ENCODE measurements around the gene AFF3. TPM values are rescaled to one million over a fixed set of nuclear protein-coding genes. Genes with fewer than 3 reads are reported as not detected.

The AFF3 gene
- total and polyA plus RNA-seq, 8 donors: 16.4 to 42.0 (median 21.4) TPM

DNA sequence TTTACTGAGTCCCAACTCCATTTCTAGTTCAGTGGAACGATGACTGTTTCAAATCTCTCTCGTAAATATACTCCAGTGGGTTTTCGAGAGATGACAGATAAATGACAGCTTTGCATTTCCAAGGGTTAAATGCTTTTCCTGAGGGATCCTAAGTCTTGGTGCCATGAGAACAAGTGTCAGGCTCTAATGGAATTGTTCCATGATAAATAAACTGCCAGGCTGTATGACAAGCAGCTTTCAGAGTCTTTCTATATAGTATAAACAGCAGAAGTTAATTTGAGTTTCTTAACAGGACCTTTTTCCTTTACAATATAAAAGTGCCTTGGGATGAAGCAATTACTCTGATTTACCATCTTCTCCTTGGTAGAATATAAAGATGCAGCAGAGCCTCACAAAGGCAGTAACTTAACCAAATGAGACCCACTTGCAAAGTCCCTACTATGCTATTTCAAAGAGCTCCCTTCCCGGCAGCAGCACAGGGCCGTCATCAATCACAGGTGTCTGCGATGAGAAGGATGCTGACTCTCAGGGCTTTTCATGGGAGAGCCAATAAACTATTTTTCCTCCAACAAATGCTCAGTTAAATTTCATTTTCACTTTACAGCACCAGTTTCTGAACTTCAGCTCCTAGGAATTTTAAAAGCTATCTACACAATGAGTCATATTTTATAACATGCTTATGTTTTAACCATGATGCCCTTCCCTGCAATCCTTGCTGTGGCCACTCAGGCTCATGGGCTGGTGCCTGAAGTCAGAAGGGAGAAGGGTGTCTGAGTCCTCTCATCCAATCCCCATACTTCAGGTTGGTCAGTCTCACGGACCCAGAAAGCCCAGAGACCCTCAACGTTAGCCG, 123.8 kb downstream of the AFF3 start:
- intact Hi-C loops (cut with DNase I): no loop called here
- TF ChIP-seq, protein P1, sequence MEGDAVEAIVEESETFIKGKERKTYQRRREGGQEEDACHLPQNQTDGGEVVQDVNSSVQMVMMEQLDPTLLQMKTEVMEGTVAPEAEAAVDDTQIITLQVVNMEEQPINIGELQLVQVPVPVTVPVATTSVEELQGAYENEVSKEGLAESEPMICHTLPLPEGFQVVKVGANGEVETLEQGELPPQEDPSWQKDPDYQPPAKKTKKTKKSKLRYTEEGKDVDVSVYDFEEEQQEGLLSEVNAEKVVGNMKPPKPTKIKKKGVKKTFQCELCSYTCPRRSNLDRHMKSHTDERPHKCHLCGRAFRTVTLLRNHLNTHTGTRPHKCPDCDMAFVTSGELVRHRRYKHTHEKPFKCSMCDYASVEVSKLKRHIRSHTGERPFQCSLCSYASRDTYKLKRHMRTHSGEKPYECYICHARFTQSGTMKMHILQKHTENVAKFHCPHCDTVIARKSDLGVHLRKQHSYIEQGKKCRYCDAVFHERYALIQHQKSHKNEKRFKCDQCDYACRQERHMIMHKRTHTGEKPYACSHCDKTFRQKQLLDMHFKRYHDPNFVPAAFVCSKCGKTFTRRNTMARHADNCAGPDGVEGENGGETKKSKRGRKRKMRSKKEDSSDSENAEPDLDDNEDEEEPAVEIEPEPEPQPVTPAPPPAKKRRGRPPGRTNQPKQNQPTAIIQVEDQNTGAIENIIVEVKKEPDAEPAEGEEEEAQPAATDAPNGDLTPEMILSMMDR (IDR thresholded peaks at IDR 0.05): no peak
- Histone ChIP-seq H3K36me3 (no peaks in the 10 kb centered on the region), H3K27me3 (no peaks in the 10 kb centered on the region), H3K27ac (no peak overlapping the region), H3K9me3 (no peaks in the 10 kb centered on the region), H3K4me1 (no peaks in the 10 kb centered on the region), H3K4me3 (no peak overlapping the region)
- ATAC-seq (peak; percentile 53), DNase-seq (no peak)

DNA sequence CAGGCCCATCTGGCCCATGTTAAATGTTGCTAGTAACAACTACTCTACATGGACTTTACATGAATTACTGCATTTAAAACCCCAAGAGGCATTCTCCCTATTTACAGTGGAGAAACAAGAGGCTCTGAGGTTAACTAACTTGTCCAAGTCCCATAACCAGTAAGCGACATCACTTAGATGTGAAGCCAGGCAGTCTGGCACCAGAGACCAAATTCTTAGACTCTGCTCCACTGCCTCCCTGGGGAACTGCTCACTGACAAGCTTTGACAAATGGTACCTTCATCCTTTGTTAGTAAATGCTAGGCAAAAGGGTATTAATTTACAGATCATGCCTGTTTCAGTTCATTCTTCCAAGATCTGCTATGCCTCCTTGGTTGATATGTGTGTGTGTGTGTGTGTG, 124.8 kb downstream of the AFF3 start:
- no peak overlapping the region for H3K27ac ChIP-seq
- intact Hi-C loops (cut with DNase I): no loop called here
- no peak for DNase-seq
- H3K4me1 ChIP-seq: no peaks in the 10 kb centered on the region
- no peaks in the 10 kb centered on the region for H3K9me3 ChIP-seq
- no peaks in the 10 kb centered on the region for H3K27me3 ChIP-seq
- TF ChIP-seq, protein P1 (IDR thresholded peaks at IDR 0.05): no peak
- ATAC-seq: no peak
- no peak overlapping the region for H3K4me3 ChIP-seq
- H3K36me3 ChIP-seq: no peaks in the 10 kb centered on the region

DNA sequence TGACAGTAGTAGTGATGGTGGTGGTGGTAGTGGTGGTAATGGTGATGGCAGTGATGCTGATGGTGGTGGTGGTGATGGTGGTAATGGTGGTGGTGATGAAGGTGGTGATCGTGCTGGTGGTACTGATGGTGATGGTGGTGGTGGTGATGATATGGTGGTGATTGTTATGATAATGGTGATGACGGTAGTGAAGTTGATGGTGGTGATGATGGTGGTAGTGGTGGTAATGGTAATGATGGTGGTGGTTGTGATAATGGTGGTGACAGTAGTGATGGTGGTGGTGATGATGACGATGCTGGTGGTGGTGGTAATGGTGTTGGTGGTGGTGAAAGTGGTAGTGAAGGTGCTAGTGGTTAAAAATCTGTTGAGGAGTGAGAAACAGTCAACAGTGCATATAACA, 125.6 kb downstream of the AFF3 start:
- intact Hi-C loops (cut with DNase I): no loop called here
- no peak for ATAC-seq
- Histone ChIP-seq H3K9me3 (no peaks in the 10 kb centered on the region), H3K27ac (no peak overlapping the region), H3K4me3 (no peak overlapping the region), H3K36me3 (no peaks in the 10 kb centered on the region), H3K27me3 (no peaks in the 10 kb centered on the region), H3K4me1 (no peaks in the 10 kb centered on the region)
- DNase-seq: no peak
- TF ChIP-seq, protein P1 (IDR thresholded peaks at IDR 0.05): no peak

DNA sequence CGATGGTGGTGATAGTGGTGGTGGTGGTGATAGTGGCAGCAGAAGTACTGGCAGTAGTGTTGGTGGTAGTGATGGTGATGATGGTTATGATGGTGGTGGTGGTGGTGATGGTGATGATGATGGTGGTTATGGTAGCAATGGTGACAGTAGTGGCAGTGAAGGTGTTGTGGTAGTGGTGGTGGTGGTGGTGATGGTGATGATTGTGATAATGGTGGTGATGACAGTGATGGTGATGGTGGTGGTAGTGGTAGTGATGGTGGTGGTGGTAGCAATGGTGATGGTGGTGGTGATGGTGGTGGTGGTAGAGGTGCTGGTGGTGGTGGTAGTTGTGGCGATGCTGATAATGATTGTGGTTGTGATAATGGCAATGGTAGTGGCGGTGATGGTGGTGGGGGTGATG, 126.5 kb downstream of the AFF3 start:
- intact Hi-C loops (cut with DNase I): no loop called here
- no peaks in the 10 kb centered on the region for H3K36me3 ChIP-seq
- H3K4me3 ChIP-seq: no peak overlapping the region
- TF ChIP-seq, protein P1 (IDR thresholded peaks at IDR 0.05): no peak
- H3K4me1 ChIP-seq: no peaks in the 10 kb centered on the region
- no peaks in the 10 kb centered on the region for H3K9me3 ChIP-seq
- H3K27me3 ChIP-seq: no peaks in the 10 kb centered on the region
- no peak for ATAC-seq
- DNase-seq: no peak
- H3K27ac ChIP-seq: no peak overlapping the region

DNA sequence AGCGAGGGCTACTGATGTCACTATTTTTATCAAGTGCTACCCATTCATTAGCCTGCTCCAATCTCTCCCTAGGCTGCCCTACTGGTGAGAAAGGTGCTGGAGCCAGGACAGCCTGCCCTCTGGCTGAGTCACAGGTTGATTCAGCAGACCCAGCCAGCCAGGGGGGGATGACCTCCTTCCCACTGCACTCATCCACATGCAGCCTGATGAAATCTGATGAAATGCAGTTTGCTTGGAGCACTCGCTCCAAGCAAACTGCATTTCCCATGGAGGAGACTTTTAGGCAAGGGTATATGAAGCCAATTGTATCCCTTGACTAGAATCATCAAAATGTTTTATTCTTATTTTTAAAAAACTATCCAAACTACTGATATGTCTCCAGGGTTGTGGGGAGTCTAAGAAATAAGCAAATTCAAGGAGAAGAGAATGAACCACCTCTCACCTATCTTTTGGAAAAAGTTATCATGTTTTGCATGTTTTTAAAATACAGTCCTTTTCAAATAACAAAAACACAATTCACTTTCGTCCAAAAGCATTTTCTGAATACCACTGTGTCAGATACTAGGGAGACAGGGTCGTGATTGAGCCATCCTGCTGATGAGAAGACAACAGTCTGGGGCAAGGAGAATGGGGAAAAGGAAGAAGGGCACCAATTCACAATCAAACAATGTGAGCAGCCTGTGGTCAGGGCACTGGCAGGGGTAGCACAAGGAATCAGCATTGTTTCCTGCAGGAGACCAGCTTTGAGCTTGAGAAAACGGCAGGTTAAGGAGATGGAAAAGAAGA, 128.3 kb downstream of the AFF3 start:
- ATAC-seq (peak; percentile 82), DNase-seq (peak in 2 of 4 donors; percentile 42 to 62)
- Histone ChIP-seq H3K36me3 (no peaks in the 10 kb centered on the region), H3K4me1 (peaks cover 0 to 11% of the 10 kb centered on the region in 2 donors), H3K27me3 (no peaks in the 10 kb centered on the region), H3K4me3 (no peak overlapping the region), H3K27ac (no peak overlapping the region), H3K9me3 (no peaks in the 10 kb centered on the region)
- intact Hi-C loops (cut with DNase I): no loop called here
- TF ChIP-seq, protein P1 (IDR thresholded peaks at IDR 0.05): no peak

All from left lung (tissue), 10 donors.